ENCODE data around the gene ARID1B. TPM values are rescaled to one million over a fixed set of nuclear protein-coding genes. Genes with fewer than 3 reads are reported as not detected.

ARID1B gene
- total RNA-seq, 1 experiment from 2014 or later: 42.8 TPM

DNA sequence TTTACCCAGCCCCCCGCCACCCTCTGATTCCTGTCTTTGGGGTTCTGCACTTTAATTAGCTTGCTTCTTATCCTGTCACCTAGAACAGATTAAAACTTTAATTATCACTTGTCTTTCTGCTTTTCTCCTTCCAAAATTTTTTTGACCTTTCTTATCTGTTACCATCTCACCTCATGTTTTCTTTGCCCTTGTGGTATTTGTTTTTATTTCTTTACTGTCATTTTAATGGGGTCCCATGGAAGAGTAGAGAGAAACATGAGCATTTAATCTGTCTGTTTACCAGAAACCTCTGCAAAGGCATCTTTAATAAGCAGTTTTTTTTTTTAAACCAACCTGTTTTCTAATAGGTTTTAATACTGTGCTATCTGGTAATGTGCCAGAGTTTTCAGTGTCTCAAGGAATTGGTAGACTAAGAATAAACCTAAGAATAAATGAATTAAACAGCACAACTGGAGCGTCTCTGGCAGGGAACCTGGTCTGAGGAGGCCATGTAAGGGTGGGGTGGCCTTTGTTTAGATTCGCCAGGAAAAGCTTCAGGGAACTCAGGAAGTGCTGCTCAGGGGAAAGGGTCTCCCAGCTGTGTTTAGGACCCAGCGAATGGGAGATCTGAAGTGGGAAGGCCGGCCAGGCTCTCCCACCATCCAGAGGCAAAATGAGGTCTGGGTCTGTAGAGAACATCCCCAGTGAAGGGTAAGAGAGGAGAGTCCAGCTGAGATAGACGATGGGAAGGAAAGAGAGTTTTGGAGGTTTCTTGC lies 69.8 kb downstream of the ARID1B start:
- Histone ChIP-seq H3K4me3 (no peak overlapping the region), H3F3A (ENCODE audit: insufficient read depth, low read depth) (no peaks in the 10 kb centered on the region), H3K79me2 (ENCODE audit: low read depth) (peaks cover 39% of the 10 kb centered on the region; the same call in 1 of the 2 replicates), H3K27me3 (ENCODE audit: insufficient read depth, low read depth) (no peaks in the 10 kb centered on the region), H3K36me3 (ENCODE audit: low read depth) (no peaks in the 10 kb centered on the region), H3K4me2 (no peak overlapping the region), H4K20me1 (ENCODE audit: insufficient read depth) (peaks cover 15% of the 10 kb centered on the region), H3K9me2 (ENCODE audit: insufficient read depth) (no peaks in the 10 kb centered on the region), H3K4me1 (replicated peaks; ENCODE audit: insufficient read depth) (no peaks in the 10 kb centered on the region), H2AFZ (no peak overlapping the region), H3K27ac (no peak overlapping the region), H3K9me3 (ENCODE audit: insufficient read depth, low read depth) (no peaks in the 10 kb centered on the region)
- DNase-seq: no peak
- TF ChIP-seq, protein P1, sequence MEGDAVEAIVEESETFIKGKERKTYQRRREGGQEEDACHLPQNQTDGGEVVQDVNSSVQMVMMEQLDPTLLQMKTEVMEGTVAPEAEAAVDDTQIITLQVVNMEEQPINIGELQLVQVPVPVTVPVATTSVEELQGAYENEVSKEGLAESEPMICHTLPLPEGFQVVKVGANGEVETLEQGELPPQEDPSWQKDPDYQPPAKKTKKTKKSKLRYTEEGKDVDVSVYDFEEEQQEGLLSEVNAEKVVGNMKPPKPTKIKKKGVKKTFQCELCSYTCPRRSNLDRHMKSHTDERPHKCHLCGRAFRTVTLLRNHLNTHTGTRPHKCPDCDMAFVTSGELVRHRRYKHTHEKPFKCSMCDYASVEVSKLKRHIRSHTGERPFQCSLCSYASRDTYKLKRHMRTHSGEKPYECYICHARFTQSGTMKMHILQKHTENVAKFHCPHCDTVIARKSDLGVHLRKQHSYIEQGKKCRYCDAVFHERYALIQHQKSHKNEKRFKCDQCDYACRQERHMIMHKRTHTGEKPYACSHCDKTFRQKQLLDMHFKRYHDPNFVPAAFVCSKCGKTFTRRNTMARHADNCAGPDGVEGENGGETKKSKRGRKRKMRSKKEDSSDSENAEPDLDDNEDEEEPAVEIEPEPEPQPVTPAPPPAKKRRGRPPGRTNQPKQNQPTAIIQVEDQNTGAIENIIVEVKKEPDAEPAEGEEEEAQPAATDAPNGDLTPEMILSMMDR (conservative IDR thresholded peaks at IDR 0.05): no peak
- no peak for TF ChIP-seq EZH2 (IDR thresholded peaks at IDR 0.05; ENCODE audit: low read depth)
- intact Hi-C loops (cut with micrococcal nuclease; ENCODE audit: unreplicated experiment): no loop called here
- CTCF ChIA-PET: no interaction called here
- no TSS peak for BruUV-seq (replicated peaks)
- POLR2A ChIA-PET (ENCODE audit: unreplicated experiment): no interaction called here

DNA sequence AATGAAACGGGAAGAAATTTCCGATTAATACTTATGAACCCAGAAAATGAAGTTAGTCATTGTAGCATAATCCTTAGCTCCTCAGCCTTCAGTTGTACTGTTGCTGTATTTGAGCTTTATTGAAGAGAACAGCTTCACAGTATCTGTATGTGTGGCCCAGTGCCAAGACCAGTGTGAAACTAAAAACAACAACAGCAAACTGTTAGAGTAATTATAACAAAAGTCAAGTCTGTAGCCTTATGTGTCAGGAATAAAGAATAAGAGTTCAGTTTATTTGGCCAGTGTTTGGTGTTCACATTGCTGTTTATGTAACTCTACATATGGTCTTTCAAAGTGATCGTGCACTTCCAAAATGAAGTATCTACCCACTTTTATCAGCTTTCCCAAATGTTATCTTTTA lies 70.9 kb downstream of the ARID1B start:
- Histone ChIP-seq H4K20me1 (ENCODE audit: insufficient read depth) (peaks cover 16% of the 10 kb centered on the region), H3K27ac (no peak overlapping the region), H3K36me3 (ENCODE audit: low read depth) (no peaks in the 10 kb centered on the region), H3K9me3 (ENCODE audit: insufficient read depth, low read depth) (no peaks in the 10 kb centered on the region), H2AFZ (no peak overlapping the region), H3K27me3 (ENCODE audit: insufficient read depth, low read depth) (no peaks in the 10 kb centered on the region), H3K79me2 (ENCODE audit: low read depth) (peaks cover 42% of the 10 kb centered on the region; the same call in 1 of the 2 replicates), H3K4me3 (no peak overlapping the region), H3K9me2 (ENCODE audit: insufficient read depth) (no peaks in the 10 kb centered on the region), H3F3A (ENCODE audit: insufficient read depth, low read depth) (no peaks in the 10 kb centered on the region), H3K4me1 (replicated peaks; ENCODE audit: insufficient read depth) (no peaks in the 10 kb centered on the region), H3K4me2 (no peak overlapping the region)
- ChIA-PET CTCF (no interaction called here), POLR2A (ENCODE audit: unreplicated experiment) (no interaction called here)
- TF ChIP-seq, protein P1 (conservative IDR thresholded peaks at IDR 0.05): no peak
- no peak for TF ChIP-seq EZH2 (IDR thresholded peaks at IDR 0.05; ENCODE audit: low read depth)
- intact Hi-C loops (cut with micrococcal nuclease; ENCODE audit: unreplicated experiment): no loop called here
- no TSS peak for BruUV-seq (replicated peaks)
- DNase-seq: no peak

DNA sequence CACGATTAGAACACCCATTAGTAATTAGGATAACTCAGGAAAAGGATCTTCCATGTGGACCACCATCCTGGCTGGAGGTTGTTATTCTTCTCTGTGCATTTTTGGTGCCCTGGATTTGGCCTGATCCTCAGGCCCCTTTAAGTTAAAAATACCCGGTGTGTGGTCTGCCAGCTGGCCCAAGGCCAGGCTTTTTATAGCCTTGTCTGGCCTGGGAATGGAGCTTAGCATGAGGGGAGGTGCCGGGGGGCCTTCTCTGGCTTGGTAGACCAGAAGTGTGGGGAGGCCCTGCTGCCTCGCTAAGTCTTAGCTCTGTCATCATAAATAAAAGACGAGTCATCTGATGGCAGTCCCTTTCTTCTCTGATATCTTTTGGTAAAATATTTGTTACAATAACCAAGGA lies 71.4 kb downstream of the ARID1B start:
- no peaks in the 10 kb centered on the region for H3K9me3 ChIP-seq (ENCODE audit: insufficient read depth, low read depth)
- TF ChIP-seq EZH2 (IDR thresholded peaks at IDR 0.05; ENCODE audit: low read depth): no peak
- TF ChIP-seq, protein P1 (conservative IDR thresholded peaks at IDR 0.05): no peak
- POLR2A ChIA-PET (ENCODE audit: unreplicated experiment): no interaction called here
- no peaks in the 10 kb centered on the region for H3F3A ChIP-seq (ENCODE audit: insufficient read depth, low read depth)
- H3K9me2 ChIP-seq (ENCODE audit: insufficient read depth): no peaks in the 10 kb centered on the region
- H4K20me1 ChIP-seq (ENCODE audit: insufficient read depth): peaks cover 20% of the 10 kb centered on the region
- no peaks in the 10 kb centered on the region for H3K36me3 ChIP-seq (ENCODE audit: low read depth)
- no peak overlapping the region for H3K27ac ChIP-seq
- peaks cover 46% of the 10 kb centered on the region; the same call in 1 of the 2 replicates for H3K79me2 ChIP-seq (ENCODE audit: low read depth)
- H2AFZ ChIP-seq: no peak overlapping the region
- intact Hi-C loops (cut with micrococcal nuclease; ENCODE audit: unreplicated experiment): no loop called here
- H3K4me3 ChIP-seq: no peak overlapping the region
- no TSS peak for BruUV-seq (replicated peaks)
- DNase-seq: no peak
- CTCF ChIA-PET: no interaction called here
- H3K4me2 ChIP-seq: no peak overlapping the region
- H3K27me3 ChIP-seq (ENCODE audit: insufficient read depth, low read depth): no peaks in the 10 kb centered on the region
- no peaks in the 10 kb centered on the region for H3K4me1 ChIP-seq (replicated peaks; ENCODE audit: insufficient read depth)

Data from PC-9 (cell line).